ENCODE measurements around the gene PEMT.

The PEMT gene

GRCh38 chr17:17569691-17570090 is 21.8 kb downstream of the PEMT start:
- no peak for DNase-seq

- no peak for DNase-seq
Measured at GRCh38 chr17:17568772-17569195, 22.7 kb downstream of the PEMT start.

GRCh38 chr17:17567631-17568030 is 23.9 kb downstream of the PEMT start:
- DNase-seq, result no peak

- no peak for DNase-seq
Measured at GRCh38 chr17:17566896-17567513, 24.5 kb downstream of the PEMT start.

DNA sequence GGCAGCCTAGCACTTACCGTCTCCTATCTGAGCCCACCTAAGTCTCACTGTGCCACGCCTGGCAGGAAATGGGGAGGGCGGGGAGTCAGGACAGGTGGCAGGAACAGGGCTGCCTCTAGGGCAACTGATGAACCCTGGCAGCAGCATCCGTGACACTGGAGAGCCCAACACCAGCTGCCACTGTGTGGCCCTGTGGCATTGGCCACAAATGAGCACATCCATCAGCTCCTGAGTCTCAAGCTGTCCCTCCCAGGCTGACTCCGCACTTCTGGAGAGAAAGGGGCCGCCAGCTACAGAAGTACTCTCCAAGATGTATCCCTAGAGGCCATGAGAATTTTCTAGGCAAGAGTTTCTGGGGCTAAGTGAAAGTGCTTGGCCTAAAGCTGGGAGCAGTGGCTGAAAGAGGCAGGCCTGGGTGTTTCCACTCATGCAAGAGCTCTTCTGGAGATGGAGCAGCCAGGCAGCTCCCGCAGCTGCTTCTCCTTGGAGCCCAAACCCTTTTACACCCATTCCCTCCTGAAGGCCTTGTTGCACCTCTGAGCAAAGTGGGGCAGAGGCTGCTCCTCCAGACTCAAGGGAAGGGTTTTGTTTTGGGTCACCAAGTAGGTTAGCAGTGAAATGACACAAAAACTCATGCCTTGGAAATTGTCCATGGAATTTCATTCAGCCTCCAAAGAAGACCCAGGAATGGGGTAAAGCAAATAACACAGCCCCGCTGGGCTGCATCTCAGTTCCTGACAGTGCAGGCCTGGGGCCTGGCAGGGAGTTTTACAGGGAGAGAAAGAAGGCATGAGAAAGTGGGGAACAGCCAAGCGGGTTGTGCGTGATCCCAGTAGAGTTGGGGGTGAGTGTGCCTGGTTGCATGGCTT is 25.8 kb downstream of the PEMT start:
- no peak for DNase-seq

DNA sequence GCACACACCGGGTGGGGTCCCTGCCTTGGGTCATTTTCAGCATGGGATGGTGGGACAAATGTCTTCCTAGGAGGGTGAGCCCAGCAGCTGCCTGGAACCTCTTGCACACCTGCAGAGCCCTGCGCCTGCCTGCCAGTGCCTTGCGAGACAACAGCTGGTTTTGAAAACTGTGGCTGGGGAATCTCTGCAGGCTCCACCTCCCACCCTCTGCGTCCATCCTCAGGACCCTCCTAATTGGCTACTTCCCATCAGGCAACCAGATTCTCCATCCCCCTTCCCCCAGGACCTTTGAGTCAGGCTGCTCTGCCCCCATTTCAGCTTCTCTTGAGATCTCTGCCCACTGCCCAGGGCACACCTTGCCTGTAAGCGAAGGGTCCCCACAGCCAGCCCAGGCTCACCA is 26.6 kb downstream of the PEMT start:
- DNase-seq, result no peak

- DNase-seq, result no peak
Measured at GRCh38 chr17:17564323-17564722, 27.2 kb downstream of the PEMT start.

DNA sequence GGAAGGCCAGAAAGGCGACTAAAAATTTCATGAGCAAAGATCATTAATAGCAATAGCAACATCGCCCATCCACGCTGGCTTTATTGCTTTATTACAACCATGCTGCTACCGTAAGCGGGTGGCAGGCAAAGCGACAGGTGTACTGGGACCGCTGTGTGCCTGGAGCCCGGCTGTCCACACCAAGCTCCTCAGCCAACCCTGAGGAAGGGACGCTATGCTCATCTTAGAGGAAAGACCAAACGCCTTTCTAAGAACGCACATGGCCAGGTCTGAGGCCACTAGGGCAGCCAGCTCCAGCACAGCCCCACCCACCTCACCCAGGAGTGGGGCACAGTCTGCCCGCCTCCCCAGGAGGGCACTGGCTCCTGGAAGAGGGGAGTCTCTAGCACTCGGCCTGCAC is 28.0 kb downstream of the PEMT start:
- no peak for DNase-seq

- DNase-seq, result no peak
Measured at GRCh38 chr17:17562146-17562511, 29.4 kb downstream of the PEMT start.

DNA sequence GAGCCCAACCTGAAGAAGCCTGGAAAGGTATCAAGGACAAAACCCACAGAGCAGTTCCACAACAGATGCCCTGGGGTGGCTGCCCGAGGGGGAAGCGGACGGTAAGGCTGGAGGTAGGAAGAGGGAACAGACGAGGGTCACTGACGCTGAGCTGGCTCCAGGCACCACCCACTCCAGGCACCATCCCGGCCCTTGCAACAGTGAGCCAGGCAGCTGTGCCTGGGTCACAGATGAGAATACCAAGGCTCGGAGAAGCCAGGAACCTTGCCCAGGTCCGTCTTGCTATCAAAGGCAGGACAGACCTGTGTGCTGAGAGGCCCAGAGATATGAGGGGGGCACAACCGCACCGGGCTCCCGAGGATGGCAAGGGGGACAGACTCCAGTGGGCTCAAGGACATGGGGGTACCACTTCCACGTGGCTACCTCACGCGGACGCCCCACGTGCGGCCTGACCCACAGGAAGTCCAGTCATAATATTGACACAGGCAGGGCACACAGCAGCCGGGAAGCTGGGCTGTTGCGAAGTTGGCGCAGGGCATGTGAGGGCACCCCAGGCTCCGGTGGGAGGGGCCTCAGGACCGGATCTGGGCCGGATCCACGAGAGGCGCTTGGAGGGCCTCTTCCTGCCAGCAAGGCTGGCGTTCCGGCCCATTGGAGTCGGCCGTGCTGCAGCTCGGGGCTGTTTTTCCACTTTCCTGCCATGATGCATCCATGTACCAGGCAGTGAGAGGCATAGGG is 29.9 kb downstream of the PEMT start:
- no peak for DNase-seq

DNA sequence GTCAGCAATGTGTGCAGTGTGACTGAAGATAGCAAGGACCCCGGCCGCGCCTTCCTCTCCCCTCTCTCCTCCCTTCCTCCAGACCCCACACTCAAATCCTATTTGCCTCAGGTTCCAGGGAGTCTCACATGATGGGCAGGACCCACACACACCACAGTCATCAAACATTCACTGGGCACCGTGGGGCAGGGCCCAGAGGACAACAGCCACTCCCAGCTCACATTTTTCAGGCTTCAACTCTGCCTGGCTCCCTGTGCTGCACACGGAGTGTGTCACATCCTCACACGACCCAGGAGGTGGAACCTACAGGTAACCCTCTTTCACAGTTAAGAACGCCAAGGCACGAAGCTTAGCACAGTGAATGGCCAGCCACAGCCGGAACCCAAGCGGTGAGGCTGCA is 30.5 kb downstream of the PEMT start:
- DNase-seq, result no peak

DNA sequence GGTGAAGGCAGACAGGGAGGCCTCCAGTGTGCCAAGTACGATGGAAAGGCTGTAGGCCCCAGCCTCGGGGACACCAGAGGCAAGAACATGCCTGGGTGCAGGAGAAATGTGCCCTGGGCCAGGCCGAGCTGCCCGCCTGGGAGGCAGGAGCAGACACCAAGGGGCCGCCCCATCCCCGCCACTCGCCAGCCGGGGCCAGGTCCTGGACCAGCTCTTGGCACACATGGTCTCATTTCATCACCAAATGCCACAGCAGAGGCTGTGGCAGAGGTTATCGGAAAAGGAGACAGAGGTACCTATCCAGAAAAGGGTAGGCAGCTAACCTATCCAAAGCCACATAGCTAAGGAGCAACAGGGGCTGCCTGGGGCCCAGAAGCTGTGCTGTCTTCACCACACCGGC is 31.3 kb downstream of the PEMT start:
- DNase-seq, result no peak

DNA sequence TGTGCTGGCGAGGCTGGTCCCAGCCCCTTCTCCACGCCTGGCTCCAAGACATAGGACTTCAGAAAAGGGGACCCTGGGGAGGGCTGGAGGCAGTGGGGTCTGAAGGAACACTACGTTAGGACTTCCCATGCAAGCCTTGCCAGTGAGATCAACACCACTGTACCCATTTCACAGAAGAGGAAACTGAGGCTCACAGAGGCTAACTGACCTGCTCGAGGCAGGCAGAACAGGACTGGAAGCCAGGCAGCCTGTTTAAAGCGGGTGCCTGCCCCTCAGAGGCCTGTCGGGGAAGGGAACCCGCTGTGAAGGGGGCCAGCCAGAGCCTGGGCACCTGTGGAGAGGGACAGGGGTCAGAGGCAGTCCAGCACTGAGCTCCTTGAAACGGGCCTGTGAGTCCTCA is 32.3 kb downstream of the PEMT start:
- no peak for DNase-seq

DNA sequence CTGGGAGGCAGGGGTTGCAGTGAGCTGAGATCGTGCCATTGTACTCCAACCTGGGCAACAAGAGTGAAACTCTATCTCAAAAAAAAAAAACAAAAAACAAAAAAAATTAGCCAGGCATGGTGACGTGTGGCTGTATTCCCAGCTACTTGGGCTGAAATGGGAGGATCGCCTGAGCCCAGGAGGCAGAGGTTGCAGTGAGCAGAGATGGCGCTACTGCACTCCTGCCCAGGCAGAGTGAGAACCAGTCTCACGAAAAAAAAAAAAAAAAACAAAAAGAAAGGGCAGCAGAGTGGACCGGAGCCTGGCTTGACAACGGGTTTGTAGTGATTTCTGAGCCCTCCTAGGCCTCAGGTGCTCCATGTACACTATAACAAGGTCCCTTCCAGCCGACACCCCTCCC is 33.1 kb downstream of the PEMT start:
- no peak for DNase-seq

- no peak for DNase-seq
Measured at GRCh38 chr17:17557796-17558195, 33.7 kb downstream of the PEMT start.

- DNase-seq, result no peak
Measured at GRCh38 chr17:17556671-17557070, 34.8 kb downstream of the PEMT start.

DNA sequence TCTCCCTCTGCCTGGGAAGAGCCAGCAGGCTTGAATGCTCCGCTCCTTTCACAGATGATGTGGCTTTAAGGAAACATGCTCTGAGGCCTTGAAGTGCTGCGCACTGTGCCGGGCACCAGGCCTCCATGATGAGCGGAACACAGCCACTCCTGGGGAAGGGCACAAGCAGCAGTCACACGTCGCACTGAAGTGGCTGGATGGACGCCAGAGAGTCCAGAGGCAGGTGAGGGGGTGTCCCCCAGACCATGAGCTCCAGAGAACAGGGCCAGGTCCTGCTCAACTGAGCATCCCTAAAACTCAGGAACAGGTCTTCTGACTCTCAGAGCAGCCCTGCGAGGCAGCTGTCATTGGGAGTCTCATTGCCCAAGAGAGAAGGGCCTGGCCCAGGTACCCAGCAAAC is 35.6 kb downstream of the PEMT start:
- DNase-seq, result no peak

DNA sequence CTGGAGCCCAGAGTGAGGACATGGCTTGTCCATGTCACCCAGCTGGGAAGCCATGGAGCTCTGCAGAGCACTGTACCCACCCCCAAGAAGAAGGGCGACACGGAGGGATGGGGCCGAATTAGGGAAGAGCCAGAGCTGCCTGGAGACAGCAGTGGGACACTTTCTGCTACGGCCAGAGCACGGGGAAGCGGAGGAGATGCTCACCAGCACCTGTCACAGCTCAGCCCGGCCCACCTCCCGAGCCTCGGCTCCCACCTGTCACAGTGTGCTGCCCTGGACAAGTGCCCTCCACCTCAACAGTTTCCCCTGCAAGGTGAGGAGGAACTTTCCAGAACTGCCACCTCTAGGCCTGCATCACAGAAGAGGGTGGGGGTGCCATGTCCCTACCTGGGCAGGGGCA is 36.4 kb downstream of the PEMT start:
- no peak for DNase-seq

DNA sequence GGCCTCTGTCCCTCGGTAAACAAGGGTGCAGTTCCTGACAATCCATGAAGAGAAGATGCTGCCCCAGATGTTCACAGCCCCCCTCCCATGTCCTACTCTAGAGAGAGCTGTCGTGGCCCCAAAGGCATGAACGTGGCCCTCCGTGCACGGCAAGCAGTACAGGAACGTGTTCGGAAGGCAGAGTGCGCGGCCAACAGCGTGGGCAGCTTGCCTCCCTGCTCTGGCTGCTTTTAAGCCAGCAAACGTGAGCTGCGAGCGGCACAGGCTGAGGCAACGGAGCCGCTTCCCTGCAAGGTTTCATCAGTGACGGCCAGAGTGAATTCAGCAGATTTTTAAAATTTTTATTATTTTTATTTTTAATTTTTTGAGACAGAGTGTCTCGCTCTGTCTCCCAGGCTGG is 37.2 kb downstream of the PEMT start:
- DNase-seq, result no peak

DNA sequence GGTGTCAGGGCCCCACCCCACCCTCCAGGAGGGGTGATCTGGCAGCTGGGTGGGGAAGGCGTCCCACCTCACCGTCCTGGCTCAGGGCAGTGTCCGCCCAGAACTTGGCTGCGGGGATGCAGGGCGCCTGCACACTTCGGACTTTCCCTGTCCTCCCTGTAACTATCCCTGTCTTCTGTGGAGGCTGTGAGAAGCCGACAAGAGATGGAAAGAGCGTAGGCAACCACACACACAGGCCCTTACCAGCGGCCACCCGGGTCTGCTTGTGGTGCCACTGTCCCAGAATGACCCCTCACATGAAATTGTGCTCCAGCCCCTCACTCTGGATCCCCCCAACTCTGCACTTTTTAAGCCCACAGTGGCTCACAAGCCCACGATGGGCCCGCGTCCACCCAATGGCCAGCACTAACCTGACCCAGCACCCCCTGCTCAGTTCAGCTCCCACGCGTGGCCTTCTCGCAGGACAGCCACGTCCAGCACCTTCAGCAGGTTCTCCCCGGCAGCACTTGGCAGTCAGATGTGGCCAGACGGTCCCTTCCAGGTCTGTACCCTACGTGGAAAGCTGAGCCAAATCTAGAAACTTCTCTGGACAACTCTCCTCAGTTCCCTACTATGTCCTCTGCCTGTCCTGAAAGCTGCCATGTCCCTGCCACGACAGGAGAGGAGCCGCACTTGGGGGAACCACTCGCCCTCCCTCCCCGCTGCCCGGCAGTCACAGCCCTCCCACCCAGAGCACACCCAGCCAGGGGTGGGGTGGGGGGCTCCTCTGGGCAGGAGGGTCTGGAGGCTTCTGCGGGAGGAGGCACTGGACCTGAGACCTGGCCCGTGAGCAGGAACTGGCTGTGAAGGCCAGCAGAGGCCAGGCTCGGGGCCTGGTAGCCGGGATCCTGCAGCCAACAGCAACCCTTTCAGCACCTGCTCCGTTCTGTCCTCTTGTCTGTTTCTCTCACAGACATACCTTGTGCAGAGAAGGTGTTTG is 38.0 kb downstream of the PEMT start:
- no peak for DNase-seq

GRCh38 chr17:17552351-17553216 is 38.9 kb downstream of the PEMT start:
- DNase-seq, result no peak

DNA sequence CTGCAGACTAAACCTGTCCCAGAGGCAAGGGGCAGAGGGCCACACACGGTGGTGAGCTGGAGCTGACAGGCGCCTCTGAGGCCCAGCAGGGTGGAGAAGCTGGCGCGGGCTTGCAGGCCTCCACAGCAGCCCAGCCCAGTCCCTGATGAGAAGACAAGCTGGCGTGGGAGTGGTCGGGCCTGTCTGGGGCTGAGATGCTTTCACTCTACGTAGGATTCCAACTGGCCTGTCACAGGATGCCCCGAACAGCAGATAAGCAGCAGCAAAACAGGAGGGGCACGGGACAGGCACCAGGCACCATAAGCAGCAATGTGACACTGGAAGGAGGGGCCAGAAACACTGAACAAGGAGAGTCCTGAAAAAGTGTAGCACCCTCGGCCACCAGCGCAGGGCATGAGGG is 40.1 kb downstream of the PEMT start:
- no peak for DNase-seq

Measured in NCI-H2107 (cell line).